MM.1S (cell line): ENCODE results near the gene ADGRL1.
"Not testable (repeated sequence)": the region's sequence is repeated elsewhere in the genome, so short reads cannot be mapped to it uniquely, and the experiment has no call there.

Source experiments
- DNase-seq: peaks from one replicate; pipeline ENCODE4 v3.0.0-alpha.2; 2015
- H2AFZ ChIP-seq: fragments of 300-600 bp; sonication (generic); 2 replicates; pipeline ENCODE4 v1.6.0; 2016; ENCODE audit warnings: antibody characterized with exemption, low read length
- H3F3A ChIP-seq: fragments of 300-600 bp; sonication (generic); 2 replicates; pipeline ENCODE4 v1.6.1; 2016; ENCODE audit warnings: mild to moderate bottlenecking, antibody characterized with exemption, low read length, moderate library complexity, mixed read lengths; ENCODE audit not compliant: insufficient read depth
- H3K27ac ChIP-seq: fragments of 300-600 bp; sonication (generic); 2 replicates; pipeline ENCODE4 v1.5.1; 2016; ENCODE audit warnings: mild to moderate bottlenecking, low read length
- H3K27me3 ChIP-seq: fragments of 300-600 bp; sonication (generic); replicated peaks from 2 replicates; pipeline ENCODE4 v1.6.0; 2016; ENCODE audit warnings: low read length; ENCODE audit not compliant: insufficient read depth
- H3K36me3 ChIP-seq: fragments of 300-600 bp; sonication (generic); replicated peaks from 2 replicates; pipeline ENCODE4 v1.6.1; 2016; ENCODE audit warnings: mild to moderate bottlenecking, low read length, mixed read lengths; ENCODE audit not compliant: insufficient read depth
- H3K4me1 ChIP-seq: fragments of 300-600 bp; sonication (generic); 2 replicates; pipeline ENCODE4 v1.6.1; 2016; ENCODE audit warnings: low read length, mixed read lengths
- H3K4me2 ChIP-seq: fragments of 300-600 bp; sonication (generic); 2 replicates; pipeline ENCODE4 v1.6.0; 2016; ENCODE audit warnings: low read depth, low read length
- H3K4me3 ChIP-seq: fragments of 300-600 bp; sonication (generic); 2 replicates; pipeline ENCODE4 v1.5.1; 2016; ENCODE audit warnings: low read length, mixed read lengths
- H3K79me2 ChIP-seq: fragments of 300-600 bp; sonication (generic); 2 replicates; pipeline ENCODE4 v1.6.1; 2016; ENCODE audit warnings: mixed run types, low read length, mixed read lengths
- H3K9ac ChIP-seq: fragments of 300-600 bp; sonication (generic); 2 replicates; pipeline ENCODE4 v1.6.1; 2016; ENCODE audit warnings: low read length, mixed read lengths
- H3K9me2 ChIP-seq: fragments of 300-600 bp; sonication (generic); replicated peaks from 2 replicates; pipeline ENCODE4 v1.6.1; 2016; ENCODE audit warnings: mild to moderate bottlenecking, low read length, mixed read lengths; ENCODE audit not compliant: insufficient read depth
- H3K9me3 ChIP-seq: fragments of 300-600 bp; sonication (generic); replicated peaks from 2 replicates; pipeline ENCODE4 v1.6.1; 2016; ENCODE audit warnings: mild to moderate bottlenecking, low read length, mixed read lengths; ENCODE audit not compliant: insufficient read depth
- H4K20me1 ChIP-seq: fragments of 300-600 bp; sonication (generic); 2 replicates; pipeline ENCODE4 v1.6.1; 2016; ENCODE audit warnings: mild to moderate bottlenecking, low read length, moderate library complexity, mixed read lengths; ENCODE audit not compliant: insufficient read depth
- EZH2 ChIP-seq: fragments of 300-600 bp; sonication (generic); optimal IDR thresholded peaks from 2 replicates; pipeline ENCODE3; 2017; ENCODE audit warnings: low read depth, mild to moderate bottlenecking, antibody characterized with exemption, low read length, mixed read lengths
- EZH2phosphoT487 ChIP-seq: fragments of 300-600 bp; sonication (generic); IDR thresholded peaks from 2 replicates; pipeline ENCODE4 v1.6.1; 2018; ENCODE audit warnings: antibody characterized with exemption, low read length
- TF ChIP-seq, protein P1 (sequence below): fragments of 300-600 bp; sonication (generic); IDR thresholded peaks from 2 replicates; pipeline ENCODE4 v1.5.1; 2016; ENCODE audit warnings: antibody characterized with exemption, low read length, mixed read lengths

The ADGRL1 gene

DNA sequence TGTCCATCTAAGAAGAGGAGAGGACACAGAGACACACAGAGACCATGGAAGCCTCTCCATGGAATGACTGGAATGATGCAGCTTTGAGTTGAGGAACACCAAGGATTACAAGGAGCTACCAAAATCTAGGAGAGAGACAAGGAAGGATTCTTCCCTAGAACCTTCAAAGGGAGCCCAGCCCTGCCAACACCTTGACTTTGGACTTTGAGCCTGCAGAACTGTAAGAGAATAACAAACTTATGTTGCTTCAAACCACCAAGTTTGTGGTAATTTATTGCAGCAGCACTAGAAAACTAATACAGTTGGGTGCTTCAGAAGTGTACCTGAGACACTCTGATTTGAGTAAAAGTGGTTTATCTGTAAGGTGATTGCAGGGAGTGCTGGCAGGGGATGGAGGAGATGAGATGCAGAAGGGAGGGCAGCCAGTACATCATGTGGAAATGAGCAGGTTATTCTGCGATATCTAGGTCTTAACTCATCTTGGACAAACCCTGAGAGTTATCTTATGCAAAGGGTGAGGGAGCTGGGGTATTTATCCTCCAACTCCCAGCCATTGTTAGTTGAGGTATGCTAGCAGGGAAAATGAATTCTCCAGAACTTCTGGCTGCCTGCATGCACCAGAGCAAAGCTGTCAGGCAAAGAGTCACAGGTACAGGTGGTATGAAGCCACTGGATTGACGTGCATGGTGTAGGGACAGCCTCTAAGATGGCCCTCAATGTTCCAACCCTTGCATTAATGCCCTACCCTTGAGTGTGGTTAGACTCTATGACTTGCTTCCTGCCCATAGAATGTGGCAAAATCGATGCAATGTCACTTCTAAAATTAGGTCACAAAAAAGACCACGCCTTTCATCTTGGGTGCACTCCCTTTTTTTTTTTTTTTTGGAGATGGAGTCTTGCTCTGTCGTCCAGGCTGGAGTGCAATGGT lies 31.3 kb upstream of the ADGRL1 start:
- TF ChIP-seq EZH2phosphoT487 (no peak), EZH2 (no peak)
- TF ChIP-seq, protein P1, sequence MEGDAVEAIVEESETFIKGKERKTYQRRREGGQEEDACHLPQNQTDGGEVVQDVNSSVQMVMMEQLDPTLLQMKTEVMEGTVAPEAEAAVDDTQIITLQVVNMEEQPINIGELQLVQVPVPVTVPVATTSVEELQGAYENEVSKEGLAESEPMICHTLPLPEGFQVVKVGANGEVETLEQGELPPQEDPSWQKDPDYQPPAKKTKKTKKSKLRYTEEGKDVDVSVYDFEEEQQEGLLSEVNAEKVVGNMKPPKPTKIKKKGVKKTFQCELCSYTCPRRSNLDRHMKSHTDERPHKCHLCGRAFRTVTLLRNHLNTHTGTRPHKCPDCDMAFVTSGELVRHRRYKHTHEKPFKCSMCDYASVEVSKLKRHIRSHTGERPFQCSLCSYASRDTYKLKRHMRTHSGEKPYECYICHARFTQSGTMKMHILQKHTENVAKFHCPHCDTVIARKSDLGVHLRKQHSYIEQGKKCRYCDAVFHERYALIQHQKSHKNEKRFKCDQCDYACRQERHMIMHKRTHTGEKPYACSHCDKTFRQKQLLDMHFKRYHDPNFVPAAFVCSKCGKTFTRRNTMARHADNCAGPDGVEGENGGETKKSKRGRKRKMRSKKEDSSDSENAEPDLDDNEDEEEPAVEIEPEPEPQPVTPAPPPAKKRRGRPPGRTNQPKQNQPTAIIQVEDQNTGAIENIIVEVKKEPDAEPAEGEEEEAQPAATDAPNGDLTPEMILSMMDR: no peak
- Histone ChIP-seq H3F3A (no peaks in the 10 kb centered on the region), H3K9ac (no peak overlapping the region), H2AFZ (no peak overlapping the region), H3K9me2 (no peaks in the 10 kb centered on the region), H3K4me2 (no peak overlapping the region), H3K9me3 (no peaks in the 10 kb centered on the region), H3K27ac (no peak overlapping the region), H4K20me1 (no peaks in the 10 kb centered on the region), H3K4me1 (no peaks in the 10 kb centered on the region), H3K36me3 (no peaks in the 10 kb centered on the region), H3K27me3 (peaks cover 40% of the 10 kb centered on the region), H3K79me2 (no peaks in the 10 kb centered on the region), H3K4me3 (no peak overlapping the region)
- no peak for DNase-seq

DNA sequence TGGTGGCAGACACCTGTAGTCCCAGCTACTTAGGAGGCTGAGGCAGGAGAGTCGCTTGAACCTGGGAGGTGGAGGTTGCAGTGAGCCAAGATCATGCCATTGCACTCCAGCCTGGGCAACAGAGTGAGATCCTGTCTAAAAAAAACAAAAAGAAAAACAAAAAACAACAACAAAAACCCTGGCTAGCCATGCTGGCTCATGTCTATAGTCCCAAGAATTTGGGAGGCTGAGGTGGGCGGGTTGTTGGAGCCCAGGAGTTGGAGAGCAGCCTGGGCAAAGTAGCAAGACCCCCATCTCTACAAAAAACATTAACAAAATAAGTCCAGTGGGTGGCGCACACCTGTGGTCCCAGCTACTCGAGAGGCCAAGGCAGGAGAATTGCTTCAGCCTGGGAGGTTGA lies 27.0 kb upstream of the ADGRL1 start:
- not testable (repeated sequence) for H3F3A ChIP-seq, H3K9me2 ChIP-seq, H3K27ac ChIP-seq, H3K9ac ChIP-seq, H4K20me1 ChIP-seq, H3K4me1 ChIP-seq, H2AFZ ChIP-seq, H3K4me3 ChIP-seq, H3K9me3 ChIP-seq, H3K79me2 ChIP-seq, DNase-seq, H3K36me3 ChIP-seq, H3K4me2 ChIP-seq
- H3K27me3 ChIP-seq: peaks cover 20% of the 10 kb centered on the region

DNA sequence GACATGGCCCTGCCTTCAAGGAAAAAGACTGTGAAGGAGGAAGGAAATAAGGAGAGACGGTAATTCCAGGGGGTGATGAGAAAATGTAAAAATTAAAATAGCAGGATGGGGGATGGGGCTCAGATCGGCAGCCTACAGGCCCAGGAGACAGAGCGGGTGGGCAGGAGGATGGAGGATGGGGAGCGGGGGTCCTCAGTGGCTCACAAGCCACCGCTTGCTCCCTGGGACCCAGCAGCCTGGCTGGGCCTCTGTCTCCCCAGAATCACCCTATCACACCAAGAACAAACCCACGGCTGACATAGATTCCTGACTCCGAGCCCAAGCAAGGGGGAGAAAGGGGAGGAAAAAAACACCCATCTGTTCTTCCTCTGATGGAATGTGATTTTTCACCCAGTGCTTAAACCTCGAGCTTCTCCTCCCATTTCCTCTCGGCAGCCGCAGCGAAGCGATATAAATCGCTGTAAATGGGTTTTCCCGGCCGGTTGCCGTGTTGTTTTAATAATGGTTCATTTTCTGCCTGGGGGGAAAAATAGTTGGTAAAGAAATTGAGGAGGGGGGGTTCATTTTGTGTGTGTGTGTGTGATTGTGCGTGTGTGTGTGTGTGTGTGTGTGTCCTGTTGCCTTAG lies 22.6 kb upstream of the ADGRL1 start:
- not testable (repeated sequence) for H3K4me2 ChIP-seq, H3K9me3 ChIP-seq, H3K36me3 ChIP-seq, H2AFZ ChIP-seq, H3K4me3 ChIP-seq, H4K20me1 ChIP-seq, H3K27ac ChIP-seq, H3K9ac ChIP-seq, H3K9me2 ChIP-seq, H3F3A ChIP-seq, H3K4me1 ChIP-seq, DNase-seq, H3K79me2 ChIP-seq
- peaks cover 22% of the 10 kb centered on the region for H3K27me3 ChIP-seq

DNA sequence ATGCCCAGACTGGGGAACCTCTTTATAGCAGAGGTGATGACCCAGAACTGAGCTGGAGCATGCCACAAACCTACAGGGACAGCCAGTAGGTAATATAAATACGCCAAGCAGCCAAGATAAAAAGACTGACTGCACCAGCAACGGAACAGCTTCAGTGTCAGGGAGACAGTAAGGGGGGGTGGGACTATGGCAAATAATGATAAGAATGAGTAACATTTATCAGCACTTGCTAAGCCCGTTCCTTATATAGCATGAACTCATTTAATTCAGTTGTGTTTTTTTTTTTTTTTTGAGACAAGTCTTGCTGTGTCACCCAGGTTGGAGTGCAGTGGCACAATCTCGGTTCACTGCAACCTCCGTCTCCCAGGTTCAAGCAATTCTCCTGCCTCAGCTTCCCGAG lies 20.5 kb upstream of the ADGRL1 start:
- H3K27ac ChIP-seq, H2AFZ ChIP-seq, H3K4me3 ChIP-seq, H3F3A ChIP-seq, DNase-seq, H3K9me3 ChIP-seq, H3K36me3 ChIP-seq, H3K9ac ChIP-seq, H3K79me2 ChIP-seq, H4K20me1 ChIP-seq, H3K4me1 ChIP-seq, H3K4me2 ChIP-seq, H3K9me2 ChIP-seq: not testable (repeated sequence)
- H3K27me3 ChIP-seq: peaks cover 29% of the 10 kb centered on the region
